ENCODE measurements around the gene PTPN14. TPM values are rescaled to one million over a fixed set of nuclear protein-coding genes. Genes with fewer than 3 reads are reported as not detected.
"Not testable (repeated sequence)": the region's sequence is repeated elsewhere in the genome, so short reads cannot be mapped to it uniquely, and the experiment has no call there.

PTPN14 gene
- total and polyA plus RNA-seq, 4 donors, result 7.3 to 50.5 (median 28.2) TPM

DNA sequence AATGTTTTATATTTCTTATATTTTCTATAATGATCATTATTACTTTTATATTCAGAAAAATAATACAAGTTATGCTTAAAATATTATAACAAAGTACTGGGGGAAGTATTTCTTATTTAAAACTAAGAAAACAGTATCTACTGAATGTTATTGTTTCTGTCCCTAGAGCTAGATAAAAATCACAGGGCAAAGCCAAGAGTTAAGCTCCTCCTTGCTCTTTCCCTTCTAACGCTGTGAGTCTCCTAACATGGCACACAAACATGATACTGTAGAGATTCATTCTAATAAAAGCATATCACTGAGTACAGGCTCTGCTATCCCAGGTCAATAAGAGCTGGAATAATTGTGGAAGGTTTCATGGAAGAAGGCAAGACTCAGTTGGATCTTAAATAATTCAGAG lies 53.4 kb downstream of the PTPN14 start:
- intact Hi-C loops (cut with DNase I), result no loop called here
- peaks cover 4 to 5% of the 10 kb centered on the region in 2 donors for H3K4me1 ChIP-seq (ENCODE audit: control insufficient read depth in 1 of 2, insufficient read depth in 2 of 2, low read length in 2 of 2)
- H3K27ac ChIP-seq (ENCODE audit: low read depth in 1 of 2, low read length in 2 of 2), result no peak overlapping the region
- H3K27me3 ChIP-seq (ENCODE audit: control insufficient read depth in 1 of 2, insufficient read depth in 2 of 2, low read length in 1 of 2), result no peaks in the 10 kb centered on the region
- H3K36me3 ChIP-seq (ENCODE audit: control insufficient read depth in 1 of 2, insufficient read depth in 2 of 2, low read length in 1 of 2), result no peaks in the 10 kb centered on the region
- H3K9me3 ChIP-seq (ENCODE audit: control insufficient read depth, low read length), result no peaks in the 10 kb centered on the region
- DNase-seq (no peak), ATAC-seq (ENCODE audit: low FRiP score) (no peak)
- WGBS, 2 donors, result 0 to 4% methylated on average over 1 of the region's 1 CpG
- no peak overlapping the region for H3K4me3 ChIP-seq (ENCODE audit: low read length in 2 of 2)

DNA sequence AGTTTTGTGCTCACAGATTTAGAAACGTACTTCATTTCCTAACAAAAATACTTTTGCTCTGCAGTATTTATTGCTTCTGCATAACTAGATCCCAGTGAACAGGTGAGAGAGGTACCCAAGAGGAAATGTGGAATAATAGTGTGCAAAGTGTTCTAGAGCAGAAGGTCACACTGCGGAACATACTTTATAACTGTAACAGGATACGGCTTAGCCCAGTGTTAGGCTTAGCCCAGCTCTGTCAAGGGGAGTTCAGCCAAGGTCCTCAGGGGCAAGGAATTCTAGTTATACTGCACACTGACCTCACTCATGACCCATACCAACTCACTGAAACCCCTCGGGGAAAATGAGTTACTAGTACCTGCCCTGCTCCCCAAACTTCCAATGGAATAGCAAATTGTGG lies 55.3 kb downstream of the PTPN14 start:
- Histone ChIP-seq H3K36me3 (ENCODE audit: control insufficient read depth in 1 of 2, insufficient read depth in 2 of 2, low read length in 1 of 2) (no peaks in the 10 kb centered on the region), H3K27me3 (ENCODE audit: control insufficient read depth in 1 of 2, insufficient read depth in 2 of 2, low read length in 1 of 2) (no peaks in the 10 kb centered on the region), H3K4me3 (ENCODE audit: low read length in 2 of 2) (no peak overlapping the region), H3K9me3 (ENCODE audit: control insufficient read depth, low read length) (no peaks in the 10 kb centered on the region), H3K4me1 (ENCODE audit: control insufficient read depth in 1 of 2, insufficient read depth in 2 of 2, low read length in 2 of 2) (peaks cover 5 to 8% of the 10 kb centered on the region in 2 donors), H3K27ac (ENCODE audit: low read depth in 1 of 2, low read length in 2 of 2) (peak overlapping the region in 1 of 2 donors; percentile 51)
- intact Hi-C loops (cut with DNase I), result no loop called here
- DNase-seq (no peak), ATAC-seq (ENCODE audit: low FRiP score) (no peak)
- WGBS, 2 donors, result 46 to 48% methylated on average over 4 of the region's 4 CpGs

DNA sequence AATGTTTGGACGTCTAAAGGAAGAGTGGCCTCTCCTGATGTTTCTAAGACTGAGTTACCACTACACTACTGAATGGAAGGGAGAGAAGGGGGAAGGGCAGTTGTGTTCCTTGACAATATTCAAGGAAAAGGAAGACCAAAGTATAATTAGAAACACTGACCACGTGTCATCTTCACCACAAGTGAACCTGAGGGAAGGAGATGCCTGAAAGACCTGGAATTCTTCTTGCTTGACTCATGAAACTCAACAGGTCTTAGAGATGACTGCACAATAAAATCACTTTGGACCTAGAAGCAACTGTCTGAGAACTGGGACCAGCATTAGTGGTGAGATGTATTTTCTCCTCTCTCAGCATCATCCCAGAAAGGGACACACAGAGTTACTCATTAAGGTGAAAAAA lies 56.7 kb downstream of the PTPN14 start:
- intact Hi-C loops (cut with DNase I), result loop anchor here in 1 of 2 donors (5.0 kb wide), 1 partner anchor 58 kb away; the partner anchor contains the start of gene PTPN14
- Histone ChIP-seq H3K36me3 (ENCODE audit: control insufficient read depth in 1 of 2, insufficient read depth in 2 of 2, low read length in 1 of 2) (no peaks in the 10 kb centered on the region), H3K4me3 (ENCODE audit: low read length in 2 of 2) (no peak overlapping the region), H3K27ac (ENCODE audit: low read depth in 1 of 2, low read length in 2 of 2) (no peak overlapping the region), H3K9me3 (ENCODE audit: control insufficient read depth, low read length) (no peaks in the 10 kb centered on the region), H3K4me1 (ENCODE audit: control insufficient read depth in 1 of 2, insufficient read depth in 2 of 2, low read length in 2 of 2) (peaks cover 5 to 6% of the 10 kb centered on the region in 2 donors), H3K27me3 (ENCODE audit: control insufficient read depth in 1 of 2, insufficient read depth in 2 of 2, low read length in 1 of 2) (no peaks in the 10 kb centered on the region)
- DNase-seq, result no peak
- no peak for ATAC-seq (ENCODE audit: low FRiP score)
- 66 to 72% methylated on average over 2 of the region's 2 CpGs for WGBS, 2 donors

DNA sequence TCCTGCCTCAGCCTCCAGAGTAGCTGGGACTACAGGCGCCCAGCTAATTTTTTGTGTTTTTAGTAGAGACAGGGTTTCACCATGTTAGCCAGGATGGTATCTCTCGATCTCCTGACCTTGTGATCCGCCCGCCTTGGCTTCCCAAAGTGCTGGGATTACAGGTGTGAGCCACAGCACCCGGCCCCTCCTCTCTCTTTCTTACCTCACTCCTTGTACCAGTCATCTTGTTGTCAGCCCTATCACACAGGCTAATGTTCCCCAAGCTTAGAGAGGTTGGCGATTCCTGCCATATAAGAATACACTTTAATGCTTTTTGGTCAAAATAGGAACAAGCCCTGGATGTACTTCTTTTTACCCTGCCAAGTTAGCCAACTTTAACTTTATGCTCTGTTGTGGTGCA lies 57.2 kb downstream of the PTPN14 start:
- H3K36me3 ChIP-seq (ENCODE audit: control insufficient read depth in 1 of 2, insufficient read depth in 2 of 2, low read length in 1 of 2); H3K27ac ChIP-seq (ENCODE audit: low read depth in 1 of 2, low read length in 2 of 2); H3K4me3 ChIP-seq (ENCODE audit: low read length in 2 of 2); ATAC-seq (ENCODE audit: low FRiP score); H3K27me3 ChIP-seq (ENCODE audit: control insufficient read depth in 1 of 2, insufficient read depth in 2 of 2, low read length in 1 of 2); DNase-seq; H3K4me1 ChIP-seq (ENCODE audit: control insufficient read depth in 1 of 2, insufficient read depth in 2 of 2, low read length in 2 of 2); H3K9me3 ChIP-seq (ENCODE audit: control insufficient read depth, low read length): not testable (repeated sequence)
- intact Hi-C loops (cut with DNase I), result loop anchor here in 1 of 2 donors (5.0 kb wide), 1 partner anchor 58 kb away; the partner anchor contains the start of gene PTPN14
- WGBS, 2 donors, result 87 to 97% methylated on average over 6 of the region's 6 CpGs

DNA sequence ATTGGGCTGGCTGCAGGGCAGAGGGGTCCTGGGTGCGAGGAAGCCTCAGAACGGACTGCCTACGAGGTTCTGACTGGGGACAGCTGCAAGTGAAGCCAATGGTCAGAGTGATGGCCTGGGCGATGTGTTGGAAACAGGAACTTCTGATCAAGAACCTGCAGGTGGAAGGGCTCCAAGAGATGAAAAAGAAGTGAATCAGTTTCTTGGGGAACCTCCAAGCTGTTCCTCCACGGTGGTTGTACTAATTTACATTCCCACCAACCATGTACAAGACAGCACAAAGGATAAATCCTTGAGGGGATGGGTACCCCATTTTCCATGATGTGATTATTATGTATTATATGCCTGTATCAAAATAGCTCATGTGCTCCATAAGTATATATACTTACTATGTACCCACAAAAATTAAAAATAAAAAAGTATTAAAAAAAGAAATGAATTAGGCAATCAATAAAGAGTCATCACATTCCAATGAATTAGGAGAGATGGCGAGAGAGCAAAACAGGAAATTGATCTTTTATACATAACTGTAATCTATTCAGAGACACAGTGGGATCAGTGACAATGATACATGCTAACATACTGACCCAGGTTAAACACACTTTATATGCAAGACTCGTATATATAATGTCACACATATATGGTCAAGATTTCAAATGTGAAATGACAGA lies 58.1 kb downstream of the PTPN14 start:
- no peaks in the 10 kb centered on the region for H3K27me3 ChIP-seq (ENCODE audit: control insufficient read depth in 1 of 2, insufficient read depth in 2 of 2, low read length in 1 of 2)
- intact Hi-C loops (cut with DNase I), result loop anchor here in 1 of 2 donors (5.0 kb wide), 1 partner anchor 59 kb away; the partner anchor contains the start of gene PTPN14
- no peak for ATAC-seq (ENCODE audit: low FRiP score)
- peaks cover 5 to 6% of the 10 kb centered on the region in 2 donors for H3K4me1 ChIP-seq (ENCODE audit: control insufficient read depth in 1 of 2, insufficient read depth in 2 of 2, low read length in 2 of 2)
- H3K9me3 ChIP-seq (ENCODE audit: control insufficient read depth, low read length), result no peaks in the 10 kb centered on the region
- peak overlapping the region in 1 of 2 donors; percentile 90 for H3K27ac ChIP-seq (ENCODE audit: low read depth in 1 of 2, low read length in 2 of 2)
- H3K36me3 ChIP-seq (ENCODE audit: control insufficient read depth in 1 of 2, insufficient read depth in 2 of 2, low read length in 1 of 2), result no peaks in the 10 kb centered on the region
- 66 to 71% methylated on average over 7 of the region's 7 CpGs for WGBS, 2 donors
- no peak for DNase-seq
- H3K4me3 ChIP-seq (ENCODE audit: low read length in 2 of 2), result no peak overlapping the region

DNA sequence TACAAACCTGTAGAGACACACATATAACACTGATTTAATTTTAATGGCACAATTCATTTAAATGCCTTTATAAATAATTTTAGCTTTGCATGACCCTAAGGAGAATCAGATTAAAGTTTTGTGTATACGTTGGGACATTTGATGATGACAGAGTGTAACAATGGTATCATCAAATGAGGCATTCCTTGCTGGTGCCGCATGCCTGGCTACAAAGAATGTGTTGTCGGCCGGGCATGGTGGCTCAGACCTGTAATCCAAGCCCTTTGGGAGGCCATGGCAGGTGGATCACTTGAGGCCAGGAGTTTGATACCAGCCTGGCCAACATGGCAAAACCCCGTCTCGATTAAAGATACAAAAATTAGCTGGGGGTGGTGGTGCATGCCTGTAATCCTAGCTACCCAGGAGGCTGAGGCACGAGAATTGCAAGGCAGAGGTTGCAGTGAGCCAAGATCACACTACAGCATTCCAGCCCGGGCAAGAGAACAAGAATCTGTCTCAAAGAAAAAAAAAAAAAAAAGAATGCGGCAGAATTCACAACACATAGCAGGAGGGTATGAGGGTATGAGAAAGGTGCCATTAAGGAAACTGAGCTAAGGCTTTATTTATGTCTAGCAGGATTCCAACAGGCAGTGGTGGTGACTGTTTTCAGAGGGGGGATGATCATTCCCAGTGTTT lies 58.9 kb downstream of the PTPN14 start:
- Histone ChIP-seq H3K36me3 (ENCODE audit: control insufficient read depth in 1 of 2, insufficient read depth in 2 of 2, low read length in 1 of 2) (no peaks in the 10 kb centered on the region), H3K27me3 (ENCODE audit: control insufficient read depth in 1 of 2, insufficient read depth in 2 of 2, low read length in 1 of 2) (no peaks in the 10 kb centered on the region), H3K27ac (ENCODE audit: low read depth in 1 of 2, low read length in 2 of 2) (peak overlapping the region in 1 of 2 donors; percentile 90), H3K9me3 (ENCODE audit: control insufficient read depth, low read length) (no peaks in the 10 kb centered on the region), H3K4me3 (ENCODE audit: low read length in 2 of 2) (no peak overlapping the region), H3K4me1 (ENCODE audit: control insufficient read depth in 1 of 2, insufficient read depth in 2 of 2, low read length in 2 of 2) (peaks cover 5 to 6% of the 10 kb centered on the region in 2 donors)
- peak in 1 of 2 donors; percentile 51 for DNase-seq
- ATAC-seq (ENCODE audit: low FRiP score), result peak; percentile 50
- WGBS, 2 donors, result 47 to 52% methylated on average over 9 of the region's 9 CpGs
- intact Hi-C loops (cut with DNase I), result loop anchor here in 1 of 2 donors (5.0 kb wide), 1 partner anchor 60 kb away; the partner anchor contains the start of gene PTPN14

DNA sequence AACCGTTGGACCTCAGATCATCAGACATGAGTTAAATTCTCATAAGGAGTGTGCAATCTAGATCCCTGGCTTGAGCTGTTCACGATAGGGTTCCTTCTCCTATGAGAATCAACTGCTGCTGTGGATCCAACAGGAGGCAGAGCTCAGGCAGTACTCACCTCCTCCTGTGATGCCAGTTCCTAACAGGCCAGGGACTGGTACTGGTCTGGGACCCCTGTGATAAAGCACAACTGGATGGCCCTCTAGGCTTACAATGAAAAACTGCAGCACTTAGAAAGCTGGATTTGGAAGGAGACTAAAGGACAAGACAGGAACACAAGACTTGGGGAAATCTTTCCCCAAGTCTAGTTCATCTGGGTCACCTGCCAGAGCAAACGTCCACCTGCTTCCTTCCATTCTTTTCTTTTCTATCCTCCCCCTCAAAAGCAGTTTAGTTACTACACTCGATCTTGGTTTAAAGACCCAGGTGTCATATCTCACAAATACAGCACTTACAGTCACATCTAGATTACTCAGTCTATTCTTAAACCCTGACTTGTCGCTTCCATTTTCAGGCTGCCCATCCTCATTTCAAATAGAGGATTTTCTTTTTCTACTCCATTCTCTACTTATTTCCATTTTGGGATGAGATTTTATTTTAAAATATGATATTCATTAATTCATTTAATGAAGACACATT lies 59.8 kb downstream of the PTPN14 start:
- Histone ChIP-seq H3K27me3 (ENCODE audit: control insufficient read depth in 1 of 2, insufficient read depth in 2 of 2, low read length in 1 of 2) (no peaks in the 10 kb centered on the region), H3K4me1 (ENCODE audit: control insufficient read depth in 1 of 2, insufficient read depth in 2 of 2, low read length in 2 of 2) (peaks cover 5 to 8% of the 10 kb centered on the region in 2 donors), H3K9me3 (ENCODE audit: control insufficient read depth, low read length) (no peaks in the 10 kb centered on the region), H3K36me3 (ENCODE audit: control insufficient read depth in 1 of 2, insufficient read depth in 2 of 2, low read length in 1 of 2) (no peaks in the 10 kb centered on the region), H3K27ac (ENCODE audit: low read depth in 1 of 2, low read length in 2 of 2) (no peak overlapping the region), H3K4me3 (ENCODE audit: low read length in 2 of 2) (no peak overlapping the region)
- intact Hi-C loops (cut with DNase I), result loop anchor here in 1 of 2 donors (5.0 kb wide), 1 partner anchor 61 kb away; the partner anchor contains the start of gene PTPN14
- no peak for DNase-seq
- no peak for ATAC-seq (ENCODE audit: low FRiP score)
- 88% methylated on average over 5 of the region's 5 CpGs for WGBS, 2 donors

DNA sequence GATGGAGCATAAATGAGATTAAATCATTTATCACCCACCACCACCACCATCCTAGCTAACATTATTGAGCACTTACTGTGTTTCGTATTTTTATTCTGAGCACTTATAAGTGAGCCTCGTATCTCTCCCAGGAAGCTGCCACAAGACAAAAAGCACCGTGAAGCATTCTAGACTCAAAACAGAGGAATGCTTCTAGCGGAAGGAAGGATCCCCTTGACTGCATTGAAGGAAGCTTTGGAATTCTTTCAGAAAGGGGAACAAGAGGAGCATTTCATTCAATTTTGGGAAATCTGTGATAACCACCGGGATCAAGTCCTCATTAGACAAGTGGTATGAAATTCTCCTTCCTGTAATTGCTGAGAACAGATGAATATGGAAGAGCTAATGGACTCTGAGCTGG lies 66.3 kb downstream of the PTPN14 start:
- WGBS, 2 donors, result 73 to 85% methylated on average over 5 of the region's 5 CpGs
- intact Hi-C loops (cut with DNase I), result no loop called here

More for the DNA sequence above, 66.3 kb downstream of the PTPN14 start:
- Histone ChIP-seq H3K4me1 (ENCODE audit: control insufficient read depth in 1 of 2, insufficient read depth in 2 of 2, low read length in 2 of 2) (peaks cover 0 to 1% of the 10 kb centered on the region in 2 donors), H3K4me3 (ENCODE audit: low read length in 2 of 2) (no peak overlapping the region), H3K27ac (ENCODE audit: low read depth in 1 of 2, low read length in 2 of 2) (no peak overlapping the region), H3K36me3 (ENCODE audit: control insufficient read depth in 1 of 2, insufficient read depth in 2 of 2, low read length in 1 of 2) (no peaks in the 10 kb centered on the region), H3K9me3 (ENCODE audit: control insufficient read depth, low read length) (no peaks in the 10 kb centered on the region), H3K27me3 (ENCODE audit: control insufficient read depth in 1 of 2, insufficient read depth in 2 of 2, low read length in 1 of 2) (no peaks in the 10 kb centered on the region)
- DNase-seq (no peak), ATAC-seq (ENCODE audit: low FRiP score) (no peak)

All from aorta (tissue), 5 donors.